HG02884 (cell line): ENCODE measurements around the gene MCTP1.

Experiments used
- ATAC-seq: cut with Tn5 transposase; IDR thresholded peaks from one replicate; pipeline ENCODE4 v1.9.1; 2021; ENCODE audit warnings: mild to moderate bottlenecking, moderate library complexity; ENCODE audit not compliant: unreplicated experiment

The MCTP1 gene

GRCh38 chr5:95080030-95080429 is 204.9 kb downstream of the MCTP1 start:
- no peak for ATAC-seq

- no peak for ATAC-seq
These were observed 206.0 kb downstream of the MCTP1 start for GRCh38 chr5:95078868-95079267.

GRCh38 chr5:95076395-95077185 is 208.3 kb downstream of the MCTP1 start:
- ATAC-seq, result no peak

GRCh38 chr5:95075111-95075510 is 209.8 kb downstream of the MCTP1 start:
- ATAC-seq, result no peak

- ATAC-seq, result no peak
These were observed 212.6 kb downstream of the MCTP1 start for GRCh38 chr5:95072281-95072680.

- no peak for ATAC-seq
These were observed 214.0 kb downstream of the MCTP1 start for GRCh38 chr5:95070866-95071265.

- ATAC-seq, result no peak
These were observed 214.4 kb downstream of the MCTP1 start for GRCh38 chr5:95070453-95070852.

GRCh38 chr5:95069948-95070347 is 214.9 kb downstream of the MCTP1 start:
- no peak for ATAC-seq

- no peak for ATAC-seq
These were observed 215.9 kb downstream of the MCTP1 start for GRCh38 chr5:95069021-95069420.

- ATAC-seq, result no peak
These were observed 216.5 kb downstream of the MCTP1 start for GRCh38 chr5:95068289-95068910.

GRCh38 chr5:95066048-95066447 is 218.8 kb downstream of the MCTP1 start:
- ATAC-seq, result no peak

- no peak for ATAC-seq
These were observed 221.4 kb downstream of the MCTP1 start for GRCh38 chr5:95063492-95063891.

- no peak for ATAC-seq
These were observed 224.8 kb downstream of the MCTP1 start for GRCh38 chr5:95060098-95060497.

GRCh38 chr5:95059636-95060035 is 225.3 kb downstream of the MCTP1 start:
- no peak for ATAC-seq

GRCh38 chr5:95057615-95058014 is 227.3 kb downstream of the MCTP1 start:
- ATAC-seq, result no peak

- no peak for ATAC-seq
These were observed 231.6 kb downstream of the MCTP1 start for GRCh38 chr5:95053253-95053652.

- no peak for ATAC-seq
These were observed 234.2 kb downstream of the MCTP1 start for GRCh38 chr5:95050708-95051107.

GRCh38 chr5:95048628-95049027 is 236.3 kb downstream of the MCTP1 start:
- no peak for ATAC-seq

- no peak for ATAC-seq
These were observed 239.5 kb downstream of the MCTP1 start for GRCh38 chr5:95045181-95045965.

- no peak for ATAC-seq
These were observed 240.8 kb downstream of the MCTP1 start for GRCh38 chr5:95044096-95044495.

GRCh38 chr5:95043648-95044047 is 241.2 kb downstream of the MCTP1 start:
- ATAC-seq, result no peak

GRCh38 chr5:95043234-95043633 is 241.7 kb downstream of the MCTP1 start:
- ATAC-seq, result no peak
